Activated T-cell treated with anti-CD3 and anti-CD28 coated beads, Interleukin-2, amount 50 U/mL, for 24 hours (primary cell): ENCODE results near the gene TMEM138.

Experiments
- DNase-seq: peaks from one replicate; pipeline ENCODE4 v3.0.0-alpha.2; 2020
- H3K27ac Mint-ChIP-seq: 2 replicates; pipeline ENCODE4 v1.8.0; 2020; ENCODE audit warnings: mild to moderate bottlenecking, mixed read lengths
- H3K27me3 Mint-ChIP-seq: 2 replicates; pipeline ENCODE4 v1.8.0; 2020; ENCODE audit warnings: mixed read lengths
- H3K36me3 Mint-ChIP-seq: 2 replicates; pipeline ENCODE4 v1.8.0; 2020; ENCODE audit warnings: low read depth, mixed read lengths
- H3K4me1 Mint-ChIP-seq: 2 replicates; pipeline ENCODE4 v1.8.0; 2020; ENCODE audit warnings: low read depth, mixed read lengths
- H3K4me3 Mint-ChIP-seq: 2 replicates; pipeline ENCODE4 v1.8.0; 2020; ENCODE audit warnings: mild to moderate bottlenecking, moderate library complexity, mixed read lengths
- H3K9me3 Mint-ChIP-seq: 2 replicates; pipeline ENCODE4 v1.8.0; 2020; ENCODE audit warnings: mixed read lengths

TMEM138 gene

DNA sequence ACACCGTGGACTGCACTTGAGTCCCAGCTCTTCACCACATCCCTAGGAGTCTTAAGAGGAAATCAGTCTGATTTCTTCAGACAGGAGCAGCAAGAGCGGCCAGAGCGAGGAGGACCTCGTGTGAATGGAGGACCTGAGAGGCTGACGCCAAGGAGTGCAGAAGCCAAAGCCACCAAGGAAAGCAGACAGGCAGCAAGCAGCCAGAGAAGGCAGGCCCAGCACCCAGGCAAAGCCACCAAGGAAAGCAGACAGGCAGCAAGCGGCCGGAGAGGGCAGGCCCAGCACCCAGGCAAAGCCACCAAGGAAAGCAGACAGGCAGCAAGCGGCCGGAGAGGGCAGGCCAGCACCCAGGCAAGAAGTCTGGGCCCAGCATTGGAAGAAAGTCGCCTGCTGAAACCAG is 12.3 kb upstream of the TMEM138 start:
- peaks cover 79% of the 10 kb centered on the region for H3K36me3 Mint-ChIP-seq
- no peak overlapping the region for H3K4me3 Mint-ChIP-seq
- H3K27ac Mint-ChIP-seq, result no peak overlapping the region
- no peaks in the 10 kb centered on the region for H3K27me3 Mint-ChIP-seq
- H3K9me3 Mint-ChIP-seq, result no peaks in the 10 kb centered on the region
- DNase-seq, result no peak
- no peaks in the 10 kb centered on the region for H3K4me1 Mint-ChIP-seq

DNA sequence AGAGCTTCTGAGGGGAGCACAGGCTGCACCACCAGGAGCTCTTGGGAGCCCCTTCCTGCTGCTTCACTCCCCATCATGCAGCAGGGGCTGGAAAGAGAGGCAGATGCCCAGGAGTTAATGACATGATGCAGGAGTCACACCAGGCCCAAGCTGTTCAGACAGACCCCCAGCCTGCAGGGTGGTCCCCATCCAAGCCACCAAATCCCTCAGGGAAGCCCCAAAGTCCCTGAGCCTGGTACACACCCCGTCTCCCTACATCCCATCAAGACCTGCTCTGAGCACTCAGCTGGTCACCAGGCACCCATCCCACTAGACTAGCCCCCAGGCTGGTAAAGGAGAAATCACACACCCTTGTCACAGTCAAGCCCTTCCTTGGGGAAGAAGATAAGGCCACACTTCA is 11.8 kb upstream of the TMEM138 start:
- Mint-ChIP-seq H3K27me3 (no peaks in the 10 kb centered on the region), H3K4me3 (no peak overlapping the region), H3K4me1 (peaks cover 2% of the 10 kb centered on the region), H3K36me3 (peaks cover 83% of the 10 kb centered on the region), H3K9me3 (no peaks in the 10 kb centered on the region), H3K27ac (no peak overlapping the region)
- no peak for DNase-seq

DNA sequence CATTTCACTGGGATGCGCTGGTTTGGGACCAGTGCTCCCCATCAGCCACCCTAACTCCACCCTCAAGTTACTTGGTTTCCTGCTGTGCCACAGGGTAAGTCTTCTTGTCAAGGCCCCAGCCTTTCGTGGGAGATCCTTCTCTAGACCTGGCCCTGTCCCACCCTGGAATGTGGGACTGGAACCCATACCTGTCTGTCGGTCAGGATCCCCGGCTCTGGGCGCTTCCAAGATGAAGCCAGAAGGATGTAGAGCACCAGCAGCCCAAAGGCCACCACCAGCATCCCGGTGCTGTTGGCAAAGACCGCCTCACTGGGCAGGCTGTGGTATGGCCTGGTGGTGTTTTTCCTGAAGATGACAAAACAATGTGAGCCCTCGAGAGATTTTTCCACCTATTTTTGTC is 11.4 kb upstream of the TMEM138 start:
- H3K27ac Mint-ChIP-seq, result no peak overlapping the region
- H3K4me1 Mint-ChIP-seq, result peaks cover 2% of the 10 kb centered on the region
- no peaks in the 10 kb centered on the region for H3K27me3 Mint-ChIP-seq
- H3K36me3 Mint-ChIP-seq, result peaks cover 84% of the 10 kb centered on the region
- no peak for DNase-seq
- no peak overlapping the region for H3K4me3 Mint-ChIP-seq
- no peaks in the 10 kb centered on the region for H3K9me3 Mint-ChIP-seq

DNA sequence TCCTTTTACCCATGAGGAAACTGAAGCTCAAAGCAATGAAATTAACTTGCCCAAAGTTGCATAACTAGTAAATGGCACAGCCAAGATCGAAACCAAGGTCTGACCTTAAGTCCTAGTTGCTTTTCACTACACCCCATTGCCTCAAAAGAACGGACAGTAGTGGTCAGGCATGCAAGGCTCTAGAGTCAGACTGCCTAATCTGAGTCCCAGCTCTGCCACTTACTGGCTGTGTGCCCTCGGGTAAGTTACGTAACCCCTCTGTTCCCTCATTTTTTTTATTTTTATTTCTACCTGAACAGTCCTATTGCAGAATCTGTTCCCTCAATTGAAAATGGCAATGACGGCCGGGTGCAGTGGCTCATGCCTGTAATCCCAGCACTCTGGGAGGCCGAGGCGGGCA is 10.1 kb upstream of the TMEM138 start:
- H3K4me1 Mint-ChIP-seq, result peaks cover 6% of the 10 kb centered on the region
- H3K27ac Mint-ChIP-seq, result no peak overlapping the region
- no peak overlapping the region for H3K4me3 Mint-ChIP-seq
- H3K36me3 Mint-ChIP-seq, result peaks cover 84% of the 10 kb centered on the region
- no peaks in the 10 kb centered on the region for H3K9me3 Mint-ChIP-seq
- no peak for DNase-seq
- no peaks in the 10 kb centered on the region for H3K27me3 Mint-ChIP-seq

DNA sequence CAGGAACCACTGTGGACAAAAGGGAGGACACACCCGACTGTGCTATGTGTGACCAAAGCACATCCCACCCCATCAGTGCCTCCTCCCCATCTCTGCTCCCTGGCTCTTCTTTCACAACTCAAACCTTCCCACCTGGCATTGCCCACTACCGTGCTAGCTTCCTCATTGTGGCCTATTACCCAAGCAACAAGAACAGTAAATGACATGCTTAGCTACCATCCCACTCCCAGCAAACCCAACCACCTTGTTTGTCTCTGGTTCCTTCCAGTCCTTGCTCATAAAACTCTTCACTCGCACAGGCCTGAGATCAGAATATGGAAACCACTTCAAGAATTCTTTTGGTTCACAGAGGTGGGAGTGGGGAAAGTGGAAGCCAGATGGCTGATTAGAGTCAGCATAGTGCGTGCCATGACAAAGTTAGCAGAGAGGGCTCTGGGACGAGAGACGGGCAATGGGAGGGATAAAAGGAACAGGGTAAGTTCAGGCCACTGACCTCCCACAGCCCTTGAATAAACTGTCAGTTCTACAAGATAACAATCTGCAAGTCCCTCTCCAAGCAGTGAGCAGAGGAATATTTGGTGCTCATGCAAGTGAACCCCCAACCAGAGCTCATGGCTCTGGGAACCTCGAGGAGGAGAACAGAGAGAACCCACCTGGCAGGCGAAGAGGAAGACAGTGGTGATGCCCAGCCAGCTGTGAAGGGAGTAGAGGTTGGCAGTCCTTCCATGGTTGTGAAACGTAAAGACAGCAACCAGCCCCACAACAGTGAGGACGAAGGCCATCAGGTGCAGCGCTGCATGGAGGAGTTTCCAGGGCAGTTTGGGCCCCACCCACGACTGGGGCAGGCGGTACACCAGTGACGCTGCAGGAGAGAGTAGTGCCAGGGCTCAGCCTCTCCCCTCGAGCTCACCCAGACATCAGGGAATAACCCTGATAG is 8.8 kb upstream of the TMEM138 start:
- H3K27ac Mint-ChIP-seq, result no peak overlapping the region
- H3K4me3 Mint-ChIP-seq, result no peak overlapping the region
- no peaks in the 10 kb centered on the region for H3K9me3 Mint-ChIP-seq
- no peaks in the 10 kb centered on the region for H3K27me3 Mint-ChIP-seq
- peaks cover 12% of the 10 kb centered on the region for H3K4me1 Mint-ChIP-seq
- peaks cover 77% of the 10 kb centered on the region for H3K36me3 Mint-ChIP-seq
- no peak for DNase-seq

DNA sequence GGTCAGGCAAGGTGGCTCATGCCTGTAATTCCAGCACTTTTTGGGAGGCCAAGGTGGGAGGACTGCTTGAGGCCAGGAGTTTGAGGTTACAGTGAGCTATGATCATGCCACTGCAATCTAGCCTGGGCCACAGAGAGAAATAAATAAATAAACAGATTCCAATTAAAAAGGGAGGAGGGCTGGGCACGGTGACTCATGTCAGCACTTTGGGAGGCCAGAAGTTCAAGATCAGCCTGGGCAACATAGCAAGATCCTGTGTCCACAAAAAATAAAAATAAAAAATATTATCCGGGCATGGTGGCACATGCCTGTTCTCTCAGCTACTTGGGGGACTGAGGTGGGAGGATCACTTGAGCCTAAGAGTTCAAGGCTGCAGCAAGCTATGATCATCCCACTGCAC is 8.0 kb upstream of the TMEM138 start:
- Mint-ChIP-seq H3K4me1 (peaks cover 13% of the 10 kb centered on the region), H3K9me3 (no peaks in the 10 kb centered on the region), H3K27ac (no peak overlapping the region), H3K4me3 (no peak overlapping the region), H3K27me3 (no peaks in the 10 kb centered on the region), H3K36me3 (peaks cover 70% of the 10 kb centered on the region)
- DNase-seq, result no peak

DNA sequence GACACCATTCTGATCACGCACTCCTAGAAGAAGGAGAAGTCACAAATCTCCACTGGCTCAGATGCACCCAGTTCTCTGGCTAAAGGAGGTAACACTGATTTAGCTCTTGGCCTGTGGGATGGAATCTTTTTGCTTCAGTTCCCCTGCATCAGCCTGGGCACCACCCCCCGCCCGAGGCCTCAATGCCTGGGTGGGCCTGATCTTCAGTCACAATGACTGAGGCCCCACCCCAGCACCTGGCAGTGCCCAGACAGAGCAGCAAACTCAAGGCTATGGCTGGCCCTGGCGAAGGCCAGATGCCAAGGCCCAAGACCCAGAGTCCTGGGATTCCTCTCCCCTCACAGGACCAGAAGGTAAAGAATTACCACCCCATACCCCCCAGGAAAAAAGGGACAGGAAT is 5.5 kb upstream of the TMEM138 start:
- no peak for DNase-seq
- Mint-ChIP-seq H3K4me1 (peaks cover 28% of the 10 kb centered on the region), H3K4me3 (no peak overlapping the region), H3K27ac (peak overlapping the region; percentile 56), H3K27me3 (no peaks in the 10 kb centered on the region), H3K9me3 (no peaks in the 10 kb centered on the region), H3K36me3 (peaks cover 60% of the 10 kb centered on the region)

DNA sequence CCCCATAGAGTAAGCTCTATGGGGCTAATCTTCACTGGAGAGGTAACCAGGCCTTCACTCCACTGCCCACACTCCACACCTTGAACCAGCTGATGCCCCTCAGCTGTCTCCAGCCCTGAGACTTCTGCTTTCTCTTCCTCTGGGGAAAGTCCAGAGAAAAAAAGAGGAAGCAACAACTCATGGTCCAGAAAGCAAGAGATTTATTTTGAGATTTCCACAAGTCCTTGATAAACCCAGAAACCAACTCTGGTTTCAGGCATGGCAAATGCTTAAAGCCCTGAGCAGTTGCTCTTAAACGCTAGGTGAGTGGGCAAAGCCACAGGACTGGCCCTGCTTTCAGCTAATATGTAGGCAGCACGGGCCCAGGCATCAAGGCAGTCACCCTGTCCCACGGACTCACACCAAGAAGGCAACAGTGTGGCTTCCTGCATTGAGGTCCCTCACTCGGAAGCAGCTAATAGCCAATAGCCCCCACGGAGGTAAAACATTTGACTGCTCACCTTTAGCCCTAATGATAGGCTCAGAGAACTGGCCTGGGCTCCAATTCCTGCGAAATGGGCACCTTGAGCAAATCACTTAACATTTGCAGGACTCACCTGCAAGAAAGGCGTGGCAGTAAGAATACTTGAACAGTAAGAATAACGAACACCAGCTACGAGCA is 4.8 kb upstream of the TMEM138 start:
- H3K4me1 Mint-ChIP-seq, result peaks cover 28% of the 10 kb centered on the region

DNA sequence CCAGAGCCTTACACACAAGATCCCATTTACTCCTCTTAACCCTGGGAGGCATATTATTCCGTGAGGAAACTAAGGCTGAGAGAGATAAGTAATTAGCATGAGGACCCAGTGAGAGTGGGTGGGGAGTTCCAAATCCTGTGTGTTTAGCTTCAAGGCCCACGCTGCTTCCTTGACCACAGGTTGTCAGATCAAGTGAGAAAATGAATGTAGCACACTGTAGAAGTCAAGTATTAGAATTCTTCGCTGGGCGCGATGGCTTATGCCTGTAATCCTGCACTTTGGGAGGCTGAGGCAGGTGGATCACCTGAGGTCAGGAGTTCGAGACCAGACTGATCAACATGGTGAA is 4.3 kb upstream of the TMEM138 start:
- Mint-ChIP-seq H3K27me3 (no peaks in the 10 kb centered on the region), H3K4me3 (no peak overlapping the region), H3K27ac (no peak overlapping the region), H3K36me3 (peaks cover 56% of the 10 kb centered on the region), H3K4me1 (peaks cover 31% of the 10 kb centered on the region), H3K9me3 (no peaks in the 10 kb centered on the region)
- no peak for DNase-seq

More for the DNA sequence above, 4.8 kb upstream of the TMEM138 start:
- H3K4me3 Mint-ChIP-seq, result no peak overlapping the region
- no peaks in the 10 kb centered on the region for H3K27me3 Mint-ChIP-seq
- H3K36me3 Mint-ChIP-seq, result peaks cover 56% of the 10 kb centered on the region
- no peak for DNase-seq
- no peaks in the 10 kb centered on the region for H3K9me3 Mint-ChIP-seq
- H3K27ac Mint-ChIP-seq, result peak overlapping the region; percentile 56

DNA sequence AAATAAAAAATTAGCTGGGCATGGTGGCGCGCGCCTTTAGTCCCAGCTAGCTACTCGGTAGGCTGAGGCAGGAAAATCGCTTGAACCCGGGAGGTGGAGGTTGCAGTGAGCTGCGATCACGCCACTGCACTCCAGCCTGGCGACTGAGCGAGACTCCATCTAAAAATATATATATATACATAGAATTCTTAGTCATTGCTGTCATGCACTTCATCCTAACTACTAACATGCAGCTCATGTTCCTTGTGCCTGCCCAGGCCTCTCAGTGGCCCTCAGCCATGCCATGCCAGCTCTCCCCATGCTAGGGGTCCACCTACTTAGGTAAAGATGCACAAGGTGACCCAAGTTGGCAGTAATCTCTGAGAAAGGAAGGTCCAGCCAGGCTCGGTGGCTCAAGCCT is 3.6 kb upstream of the TMEM138 start:
- peaks cover 38% of the 10 kb centered on the region for H3K4me1 Mint-ChIP-seq
- no peak for DNase-seq
- no peak overlapping the region for H3K27ac Mint-ChIP-seq
- no peaks in the 10 kb centered on the region for H3K27me3 Mint-ChIP-seq
- H3K9me3 Mint-ChIP-seq, result no peaks in the 10 kb centered on the region
- peaks cover 56% of the 10 kb centered on the region for H3K36me3 Mint-ChIP-seq
- H3K4me3 Mint-ChIP-seq, result no peak overlapping the region

DNA sequence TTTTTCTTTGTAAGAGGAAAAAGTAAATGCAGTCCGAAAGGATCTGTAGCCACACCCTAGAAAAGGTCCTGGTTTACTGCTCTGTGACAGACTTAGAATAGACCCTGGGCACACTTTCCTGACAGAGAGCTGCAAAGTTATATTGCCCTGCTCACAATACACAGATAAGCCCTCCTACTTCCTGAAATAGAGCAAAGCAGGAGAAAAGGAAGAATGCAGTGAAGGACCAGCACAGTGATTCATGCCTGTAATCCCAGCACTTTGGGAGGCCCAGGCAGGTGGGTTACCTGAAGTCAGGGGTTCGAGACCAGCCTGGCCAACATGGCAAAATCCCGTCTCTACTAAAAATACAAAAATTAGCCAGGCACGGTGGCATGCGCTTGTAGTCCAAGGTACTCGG is 2.7 kb upstream of the TMEM138 start:
- H3K4me3 Mint-ChIP-seq, result peak overlapping the region; percentile 97

DNA sequence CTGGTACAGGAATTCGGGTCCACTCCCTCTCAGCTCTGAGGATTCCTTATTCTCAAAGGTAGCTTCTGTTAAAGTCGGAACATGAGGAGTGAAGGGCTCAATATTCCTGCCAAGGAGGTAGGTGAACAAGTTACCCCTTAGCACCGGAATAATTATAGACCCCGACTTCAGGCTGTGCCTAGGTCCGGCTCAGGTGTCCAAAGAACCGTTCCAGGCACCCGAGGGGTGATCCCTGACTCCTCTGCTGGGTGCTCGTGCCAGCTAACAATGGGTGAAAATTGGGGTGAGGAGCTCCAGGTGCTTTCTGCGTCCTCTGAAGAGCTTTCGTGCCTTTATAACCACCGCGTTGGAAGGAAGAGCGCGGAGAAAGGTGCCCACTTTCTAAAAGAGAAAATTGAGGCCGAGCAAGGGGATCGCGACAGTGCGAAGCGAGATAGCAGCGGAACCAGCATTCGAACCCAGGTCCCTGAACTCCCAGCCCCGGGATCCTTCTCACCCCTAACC is 885 bp upstream of the TMEM138 start:
- Mint-ChIP-seq H3K27me3 (no peaks in the 10 kb centered on the region), H3K27ac (peak overlapping the region; percentile 98), H3K36me3 (peaks cover 62% of the 10 kb centered on the region), H3K9me3 (no peaks in the 10 kb centered on the region), H3K4me1 (peaks cover 43% of the 10 kb centered on the region), H3K4me3 (peak overlapping the region; percentile 97)
- no peak for DNase-seq

More for the DNA sequence above, 2.7 kb upstream of the TMEM138 start:
- DNase-seq, result no peak
- H3K36me3 Mint-ChIP-seq, result peaks cover 59% of the 10 kb centered on the region
- no peaks in the 10 kb centered on the region for H3K27me3 Mint-ChIP-seq
- H3K4me1 Mint-ChIP-seq, result peaks cover 45% of the 10 kb centered on the region
- no peaks in the 10 kb centered on the region for H3K9me3 Mint-ChIP-seq
- H3K27ac Mint-ChIP-seq, result peak overlapping the region; percentile 46

DNA sequence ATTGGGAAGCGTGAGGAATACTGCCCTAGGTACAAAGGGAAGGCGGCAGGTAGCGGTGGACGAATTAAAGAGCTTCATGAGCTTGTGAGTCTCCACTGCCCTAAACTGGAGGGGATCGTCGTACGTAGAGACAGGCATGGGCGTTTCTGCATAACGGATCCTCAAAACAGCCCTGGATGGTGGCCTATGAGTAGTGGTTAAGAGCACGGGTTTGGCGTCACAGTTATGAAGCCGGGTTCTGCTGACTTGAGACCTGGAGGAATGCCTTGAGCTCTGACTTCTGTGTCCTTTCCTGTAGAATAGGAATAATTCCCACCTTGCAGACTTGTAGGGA is 335 bp downstream of the TMEM138 start:
- Mint-ChIP-seq H3K4me3 (peak overlapping the region; percentile 97), H3K4me1 (peaks cover 37% of the 10 kb centered on the region), H3K27ac (peak overlapping the region; percentile 98), H3K27me3 (no peaks in the 10 kb centered on the region), H3K36me3 (peaks cover 66% of the 10 kb centered on the region), H3K9me3 (no peaks in the 10 kb centered on the region)
- DNase-seq, result no peak

DNA sequence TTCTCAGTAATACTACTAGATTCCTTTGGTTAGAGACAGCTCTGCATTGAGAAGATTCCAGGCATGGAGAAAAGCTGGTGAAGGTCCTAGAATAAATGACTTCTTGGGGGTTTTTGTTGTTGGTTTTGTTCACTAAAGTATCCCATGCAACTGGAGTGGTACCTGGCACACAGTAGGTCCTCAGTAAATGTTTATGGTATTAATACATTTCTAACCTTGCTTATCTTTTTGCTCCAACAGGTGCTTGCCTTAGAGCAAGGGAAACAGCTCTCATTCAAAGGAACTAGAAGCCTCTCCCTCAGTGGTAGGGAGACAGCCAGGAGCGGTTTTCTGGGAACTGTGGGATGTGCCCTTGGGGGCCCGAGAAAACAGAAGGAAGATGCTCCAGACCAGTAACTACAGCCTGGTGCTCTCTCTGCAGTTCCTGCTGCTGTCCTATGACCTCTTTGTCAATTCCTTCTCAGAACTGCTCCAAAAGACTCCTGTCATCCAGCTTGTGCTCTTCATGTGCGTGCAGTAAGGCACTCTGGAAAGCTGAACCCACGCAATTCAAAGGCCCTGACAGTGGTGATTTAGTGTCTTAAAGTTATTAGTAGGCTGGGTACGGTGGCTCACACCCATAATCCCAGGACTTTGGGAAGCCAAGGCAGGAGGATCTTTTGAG is 2.0 kb downstream of the TMEM138 start:
- Mint-ChIP-seq H3K4me3 (peak overlapping the region; percentile 97), H3K27me3 (no peaks in the 10 kb centered on the region), H3K4me1 (peaks cover 34% of the 10 kb centered on the region), H3K27ac (peak overlapping the region; percentile 98), H3K36me3 (peaks cover 77% of the 10 kb centered on the region), H3K9me3 (no peaks in the 10 kb centered on the region)
- no peak for DNase-seq

DNA sequence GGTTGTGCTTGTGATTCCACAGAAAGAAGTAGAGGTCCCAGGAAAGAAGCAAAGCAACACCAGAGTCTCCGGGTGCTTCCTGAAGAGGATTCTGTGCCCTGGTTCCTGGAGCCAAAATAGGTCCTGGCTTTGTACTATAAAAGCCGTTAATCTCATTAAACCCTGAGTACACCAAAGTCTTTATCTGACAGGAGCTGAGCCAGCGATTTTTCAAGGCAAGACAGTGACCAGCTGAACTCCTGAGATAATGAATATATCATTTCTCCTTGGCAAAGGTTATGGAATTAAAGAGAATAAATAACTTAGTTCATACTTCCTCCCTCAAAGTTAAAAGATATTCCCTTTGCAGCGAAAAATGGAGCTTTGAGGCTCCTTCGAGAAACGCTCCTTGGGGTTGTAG is 5.2 kb downstream of the TMEM138 start:
- H3K4me3 Mint-ChIP-seq, result no peak overlapping the region
- H3K4me1 Mint-ChIP-seq, result peaks cover 32% of the 10 kb centered on the region
- no peaks in the 10 kb centered on the region for H3K27me3 Mint-ChIP-seq
- DNase-seq, result no peak
- H3K36me3 Mint-ChIP-seq, result peaks cover 92% of the 10 kb centered on the region
- H3K27ac Mint-ChIP-seq, result peak overlapping the region; percentile 55
- H3K9me3 Mint-ChIP-seq, result no peaks in the 10 kb centered on the region
